Tibial artery (tissue), 4 donors: Measurements from ENCODE around the gene WWTR1.

Experiments
- DNase-seq, 2 donors: peaks; one replicate each; pipeline ENCODE4 v3.0.0-alpha.2; 2019
- H3K27ac ChIP-seq, 2 donors: fragments of 200-600 bp; sonication (generic) in 1 of 2; 1 replicate in 1 of 2; 2 replicates in 1 of 2; pipeline ENCODE4 v1.5.1; 2018 to 2019; ENCODE audit warnings: mild to moderate bottlenecking in 1 of 2
- H3K27me3 ChIP-seq, 2 donors: fragments of 200-600 bp; sonication (generic) in 1 of 2; one replicate each; pipeline versions ENCODE4 v1.5.1 to v1.6.0; 2016 to 2019
- H3K36me3 ChIP-seq, 3 donors: fragments of 200-600 bp; sonication (generic) in 2 of 3; one replicate each; pipeline ENCODE4 v1.5.1; 2016 to 2019; ENCODE audit warnings: mild to moderate bottlenecking in 2 of 3
- H3K4me1 ChIP-seq, 4 donors: fragments of 200-600 bp; sonication (generic) in 2 of 4; 1 replicate in 3 of 4; 2 replicates in 1 of 4; pipeline ENCODE4 v1.5.1; 2016 to 2019
- H3K4me3 ChIP-seq, 2 donors: fragments of 200-600 bp; sonication (generic) in 1 of 2; 1 replicate in 1 of 2; 2 replicates in 1 of 2; pipeline ENCODE4 v1.5.1; 2018 to 2019; ENCODE audit warnings: mild to moderate bottlenecking in 2 of 2
- H3K9me3 ChIP-seq, 3 donors: fragments of 200-600 bp; sonication (generic) in 1 of 3; one replicate each; pipeline ENCODE4 v1.5.1; 2016 to 2019
- intact Hi-C: fragments of 100-400 bp; cut with DNase I; formaldehyde crosslinking; loops from one replicate; pipeline ENCODE4 v1.15.0; 2023; ENCODE audit warnings: low total_unique reads
- TF ChIP-seq, protein P1 (sequence below), 2 experiments: fragments of 200-600 bp in 1 of 2; fragments of 450-650 bp in 1 of 2; IDR thresholded peaks; one replicate each; pipeline ENCODE4 v1.5.1; 2017 to 2019; ENCODE audit warnings: antibody characterized with exemption in 2 of 2, mild to moderate bottlenecking in 1 of 2, moderate library complexity in 1 of 2

The WWTR1 gene

DNA sequence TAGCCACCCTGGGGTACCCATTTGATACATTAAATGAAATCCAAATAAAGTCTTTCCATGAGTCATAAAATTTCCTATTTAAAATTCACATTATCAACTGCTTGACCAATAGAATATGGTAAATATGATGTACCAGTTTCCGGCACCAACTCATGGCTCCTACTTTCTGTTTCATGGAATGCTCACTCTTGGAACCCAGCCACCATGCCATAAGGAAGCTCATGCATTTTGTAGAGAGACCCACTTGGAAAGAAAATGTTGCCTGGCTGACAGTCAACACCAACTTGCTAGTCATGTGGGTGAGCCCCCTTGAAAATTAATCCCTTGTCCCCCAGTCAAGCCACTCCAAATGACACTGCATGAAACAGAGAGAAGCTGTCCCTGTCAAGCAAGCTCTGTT is 57.2 kb downstream of the WWTR1 start:
- Histone ChIP-seq H3K4me3 (no peak overlapping the region), H3K9me3 (no peaks in the 10 kb centered on the region), H3K36me3 (no peaks in the 10 kb centered on the region), H3K27ac (peak overlapping the region in 1 of 2 donors; percentile 63), H3K27me3 (no peaks in the 10 kb centered on the region), H3K4me1 (peaks cover 0 to 98% (median 71%) of the 10 kb centered on the region in 4 donors)
- intact Hi-C loops = no loop called here
- no peak for DNase-seq
- TF ChIP-seq, protein P1, sequence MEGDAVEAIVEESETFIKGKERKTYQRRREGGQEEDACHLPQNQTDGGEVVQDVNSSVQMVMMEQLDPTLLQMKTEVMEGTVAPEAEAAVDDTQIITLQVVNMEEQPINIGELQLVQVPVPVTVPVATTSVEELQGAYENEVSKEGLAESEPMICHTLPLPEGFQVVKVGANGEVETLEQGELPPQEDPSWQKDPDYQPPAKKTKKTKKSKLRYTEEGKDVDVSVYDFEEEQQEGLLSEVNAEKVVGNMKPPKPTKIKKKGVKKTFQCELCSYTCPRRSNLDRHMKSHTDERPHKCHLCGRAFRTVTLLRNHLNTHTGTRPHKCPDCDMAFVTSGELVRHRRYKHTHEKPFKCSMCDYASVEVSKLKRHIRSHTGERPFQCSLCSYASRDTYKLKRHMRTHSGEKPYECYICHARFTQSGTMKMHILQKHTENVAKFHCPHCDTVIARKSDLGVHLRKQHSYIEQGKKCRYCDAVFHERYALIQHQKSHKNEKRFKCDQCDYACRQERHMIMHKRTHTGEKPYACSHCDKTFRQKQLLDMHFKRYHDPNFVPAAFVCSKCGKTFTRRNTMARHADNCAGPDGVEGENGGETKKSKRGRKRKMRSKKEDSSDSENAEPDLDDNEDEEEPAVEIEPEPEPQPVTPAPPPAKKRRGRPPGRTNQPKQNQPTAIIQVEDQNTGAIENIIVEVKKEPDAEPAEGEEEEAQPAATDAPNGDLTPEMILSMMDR (IDR thresholded peaks at IDR 0.05) = no peak

DNA sequence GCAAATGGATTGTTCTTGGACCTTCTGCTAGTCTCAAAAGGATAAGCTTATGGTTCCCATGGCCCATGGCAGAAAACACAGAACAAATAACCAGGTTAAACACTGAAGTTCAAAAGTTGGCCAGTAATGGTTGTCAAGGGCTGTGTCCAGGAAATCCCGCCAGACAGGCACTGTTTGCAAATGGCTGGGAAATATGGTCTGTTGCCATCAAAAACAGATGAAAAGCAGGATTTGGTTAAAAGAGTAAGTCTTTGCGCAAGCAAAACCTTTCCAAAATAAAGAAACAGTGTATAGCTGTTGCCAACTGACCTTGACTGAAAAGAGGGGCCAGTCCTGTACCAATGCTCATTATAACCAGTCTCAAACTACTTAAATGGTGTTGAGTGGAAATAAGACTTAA is 58.6 kb downstream of the WWTR1 start:
- no peaks in the 10 kb centered on the region for H3K36me3 ChIP-seq
- intact Hi-C loops = no loop called here
- no peaks in the 10 kb centered on the region for H3K9me3 ChIP-seq
- H3K4me3 ChIP-seq = no peak overlapping the region
- no peaks in the 10 kb centered on the region for H3K27me3 ChIP-seq
- TF ChIP-seq, protein P1 (IDR thresholded peaks at IDR 0.05) = no peak
- DNase-seq = peak; percentile 46 to 84
- peaks cover 0 to 88% (median 61%) of the 10 kb centered on the region in 4 donors for H3K4me1 ChIP-seq
- H3K27ac ChIP-seq = peak overlapping the region; percentile 57 to 63

DNA sequence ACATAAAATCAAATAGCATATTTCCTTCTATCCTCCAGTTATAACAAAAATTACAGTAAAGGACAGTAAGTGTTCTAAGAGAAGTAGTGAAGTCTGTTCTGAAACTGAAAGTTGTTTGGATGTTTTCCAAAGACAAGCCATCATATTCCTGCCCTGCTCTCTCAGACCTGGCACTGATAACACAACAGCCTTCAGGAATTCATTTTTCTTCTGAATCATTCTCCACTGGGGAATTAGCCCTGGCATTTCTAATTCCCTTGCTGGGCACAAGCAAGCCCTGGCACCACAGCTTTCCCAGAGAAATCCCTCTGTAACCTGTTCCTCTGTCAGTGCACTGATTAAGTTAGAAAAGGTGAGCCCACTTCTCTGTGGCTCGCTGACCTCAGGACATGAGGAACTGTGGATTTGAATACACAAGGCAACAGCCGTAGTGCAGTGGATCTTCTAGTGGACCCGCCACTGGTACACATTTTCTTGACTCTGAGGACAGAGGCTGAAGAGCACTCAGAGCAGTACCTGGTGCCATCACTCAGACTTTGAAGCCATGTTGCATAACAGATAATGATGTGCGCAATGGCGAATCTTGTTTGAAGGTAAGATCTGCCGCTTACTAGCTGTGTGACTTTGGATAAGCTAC is 61.6 kb downstream of the WWTR1 start:
- TF ChIP-seq, protein P1 (IDR thresholded peaks at IDR 0.05) = no peak
- no peaks in the 10 kb centered on the region for H3K36me3 ChIP-seq
- no peak overlapping the region for H3K4me3 ChIP-seq
- peak overlapping the region; percentile 31 to 63 for H3K27ac ChIP-seq
- no peaks in the 10 kb centered on the region for H3K27me3 ChIP-seq
- H3K9me3 ChIP-seq = no peaks in the 10 kb centered on the region
- DNase-seq = no peak
- intact Hi-C loops = no loop called here
- H3K4me1 ChIP-seq = peaks cover 0 to 79% (median 43%) of the 10 kb centered on the region in 4 donors

DNA sequence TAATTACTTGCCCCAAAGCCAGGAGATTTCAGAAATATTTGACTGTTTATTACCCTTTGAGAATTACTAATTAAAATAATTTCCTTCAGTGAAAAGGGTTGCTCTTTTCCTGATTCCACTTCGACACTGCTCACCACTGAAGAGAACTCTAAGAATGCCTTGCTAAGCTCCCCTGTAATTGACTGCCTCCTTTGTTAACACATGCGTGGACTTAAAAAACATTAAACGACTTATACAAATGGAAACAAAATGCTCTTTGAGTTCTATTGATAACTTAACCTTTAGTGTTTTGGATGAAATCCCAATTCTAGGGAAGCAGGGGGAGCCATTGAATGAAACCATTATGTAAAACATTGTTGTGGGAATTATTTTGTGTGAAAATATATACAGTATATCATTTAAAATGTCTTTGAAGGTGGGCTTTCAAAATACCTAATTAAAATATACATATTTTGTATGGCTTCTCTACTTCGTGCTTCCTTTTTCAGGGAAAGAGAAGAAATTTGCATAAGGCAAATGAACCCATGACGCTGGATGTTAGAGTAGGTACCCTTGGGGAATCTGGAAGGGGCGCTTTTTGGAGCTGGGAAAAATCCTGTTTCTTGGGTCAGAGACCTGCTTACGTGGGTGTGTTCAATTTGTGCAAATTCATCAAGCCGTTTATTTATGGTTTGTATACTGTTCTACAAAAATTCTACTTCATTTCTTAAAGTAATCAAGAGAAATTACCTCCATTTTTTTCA is 64.2 kb downstream of the WWTR1 start:
- TF ChIP-seq, protein P1 (IDR thresholded peaks at IDR 0.05) = no peak
- H3K36me3 ChIP-seq = no peaks in the 10 kb centered on the region
- intact Hi-C loops = no loop called here
- H3K4me1 ChIP-seq = peaks cover 0 to 71% (median 28%) of the 10 kb centered on the region in 4 donors
- H3K27me3 ChIP-seq = no peaks in the 10 kb centered on the region
- no peak for DNase-seq
- H3K27ac ChIP-seq = peak overlapping the region; percentile 25 to 38
- no peak overlapping the region for H3K4me3 ChIP-seq
- no peaks in the 10 kb centered on the region for H3K9me3 ChIP-seq

DNA sequence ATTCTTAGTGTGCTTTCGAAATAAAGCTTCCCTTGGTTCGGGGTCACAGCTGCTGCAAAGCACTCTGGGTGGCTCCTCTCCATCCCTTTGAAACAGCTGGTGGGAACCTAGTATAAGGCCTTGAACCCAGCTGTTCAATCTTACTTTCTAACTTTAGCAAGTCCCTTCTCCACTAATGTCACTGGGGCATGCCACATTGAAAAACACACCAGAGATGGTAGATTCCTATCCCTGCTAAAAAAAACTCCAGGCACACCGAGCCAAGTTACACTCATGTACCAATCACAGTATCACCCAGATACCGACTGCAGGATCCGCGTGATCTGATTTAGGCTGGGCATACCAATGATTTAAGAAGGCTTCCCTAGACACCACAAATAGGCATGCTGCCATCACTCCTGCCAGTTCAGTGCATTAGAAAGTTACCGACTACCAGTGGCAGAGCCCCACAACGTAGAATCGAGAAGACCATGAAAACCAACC is 65.0 kb downstream of the WWTR1 start:
- H3K36me3 ChIP-seq = no peaks in the 10 kb centered on the region
- intact Hi-C loops = no loop called here
- TF ChIP-seq, protein P1 (IDR thresholded peaks at IDR 0.05) = no peak
- H3K4me1 ChIP-seq = peaks cover 0 to 63% (median 29%) of the 10 kb centered on the region in 4 donors
- H3K27ac ChIP-seq = peak overlapping the region; percentile 25 to 38
- DNase-seq = no peak
- H3K4me3 ChIP-seq = peak overlapping the region in 1 of 2 donors; percentile 7
- no peaks in the 10 kb centered on the region for H3K27me3 ChIP-seq
- H3K9me3 ChIP-seq = no peaks in the 10 kb centered on the region
